HepG2 (cell line): ENCODE results near the gene THRA. TPM values are rescaled to one million over a fixed set of nuclear protein-coding genes. Genes with fewer than 3 reads are reported as not detected.

ENCODE experiments used
- AFF4 ChIP-seq: sonication (generic); formaldehyde crosslinking; IDR thresholded peaks from 2 replicates; pipeline ENCODE4 v1.4.0; 2020; ENCODE audit warnings: missing genetic modification reagents
- ATF7-NPFF ChIP-seq: sonication (generic); formaldehyde crosslinking; IDR thresholded peaks from 2 replicates; pipeline ENCODE4 v1.8.1; 2023; ENCODE audit warnings: mild to moderate bottlenecking, low read depth, missing genetic modification reagents, moderate library complexity
- CBX2 ChIP-seq, 2 experiments: fragments of 200-600 bp in 1 of 2; sonication (generic); formaldehyde crosslinking in 1 of 2; IDR thresholded peaks; 2 replicates each; pipeline versions ENCODE4 v1.7.0 to v1.8.1; 2018 to 2022; ENCODE audit warnings: low read depth in 2 of 2, low read length in 1 of 2, mild to moderate bottlenecking in 1 of 2, missing genetic modification reagents in 1 of 2
- CENPT ChIP-seq: sonication (generic); formaldehyde crosslinking; IDR thresholded peaks from 2 replicates; pipeline ENCODE4 v1.8.0; 2022; ENCODE audit warnings: low read depth, mild to moderate bottlenecking, moderate library complexity, missing genetic modification reagents
- GFI1 ChIP-seq: sonication (generic); formaldehyde crosslinking; IDR thresholded peaks from 2 replicates; pipeline ENCODE4 v1.5.0; 2020; ENCODE audit warnings: missing genetic modification reagents, mild to moderate bottlenecking, borderline replicate concordance
- HDAC1 ChIP-seq: sonication (generic); formaldehyde crosslinking; IDR thresholded peaks from 2 replicates; pipeline ENCODE4 v1.5.1; 2020; ENCODE audit warnings: mild to moderate bottlenecking, missing genetic modification reagents
- JARID2 ChIP-seq: sonication (generic); formaldehyde crosslinking; IDR thresholded peaks from 2 replicates; pipeline ENCODE4 v1.8.1; 2023; ENCODE audit warnings: missing genetic modification reagents, inconsistent platforms; ENCODE audit not compliant: insufficient replicate concordance
- LRRFIP1 ChIP-seq: sonication (generic); formaldehyde crosslinking; conservative IDR thresholded peaks from 2 replicates; pipeline ENCODE4 v1.4.0; 2020; ENCODE audit warnings: missing genetic modification reagents
- MATR3 ChIP-seq: sonication (generic); formaldehyde crosslinking; IDR thresholded peaks from 2 replicates; pipeline ENCODE4 v1.4.0; 2020; ENCODE audit warnings: missing genetic modification reagents
- MTF1 ChIP-seq: sonication (generic); formaldehyde crosslinking; IDR thresholded peaks from 2 replicates; pipeline ENCODE4 v1.5.0; 2020; ENCODE audit warnings: missing genetic modification reagents
- NFE2L1 ChIP-seq: sonication (generic); formaldehyde crosslinking; IDR thresholded peaks from 2 replicates; pipeline ENCODE4 v1.4.0; 2020; ENCODE audit warnings: missing genetic modification reagents, mild to moderate bottlenecking, borderline replicate concordance
- NR2F1 ChIP-seq, 2 experiments: fragments of 450-650 bp in 1 of 2; formaldehyde crosslinking in 1 of 2; IDR thresholded peaks; 2 replicates each; pipeline versions ENCODE4 v1.5.0 to v1.6.1; 2016 to 2020; ENCODE audit warnings: mild to moderate bottlenecking in 1 of 2, missing compliant biosample characterization in 1 of 2, missing genetic modification reagents in 1 of 2, moderate library complexity in 1 of 2
- PLRG1 ChIP-seq: fragments of 450-650 bp; conservative IDR thresholded peaks from 2 replicates; pipeline ENCODE4 v1.6.1; 2016
- SIX1 ChIP-seq: sonication (generic); formaldehyde crosslinking; IDR thresholded peaks from 2 replicates; pipeline ENCODE4 v1.4.0; 2020; ENCODE audit warnings: missing genetic modification reagents, borderline replicate concordance
- TRIM22 ChIP-seq: fragments of 450-650 bp; IDR thresholded peaks from 2 replicates; pipeline ENCODE4 v1.6.1; 2017
- WIZ ChIP-seq: sonication (generic); formaldehyde crosslinking; IDR thresholded peaks from 2 replicates; pipeline ENCODE4 v1.5.1; 2020; ENCODE audit warnings: mild to moderate bottlenecking, missing genetic modification reagents
- ZFP37 ChIP-seq: sonication (generic); formaldehyde crosslinking; IDR thresholded peaks from 2 replicates; pipeline ENCODE4 v1.4.0; 2020; ENCODE audit warnings: missing genetic modification reagents, borderline replicate concordance
- ZNF17 ChIP-seq: sonication (generic); formaldehyde crosslinking; IDR thresholded peaks from 2 replicates; pipeline ENCODE4 v1.5.0; 2020; ENCODE audit warnings: mild to moderate bottlenecking, missing genetic modification reagents
- ZNF331 ChIP-seq: sonication (generic); formaldehyde crosslinking; IDR thresholded peaks from 2 replicates; pipeline ENCODE4 v1.4.0; 2020; ENCODE audit warnings: missing genetic modification reagents
- ZNF782 ChIP-seq: sonication (generic); formaldehyde crosslinking; IDR thresholded peaks from 2 replicates; pipeline ENCODE4 v1.4.0; 2020; ENCODE audit warnings: missing genetic modification reagents, mild to moderate bottlenecking, borderline replicate concordance
- polyA plus RNA-seq, 8 experiments: library from polyadenylated mRNA; depleted of rRNA in 3 of 8; stranded (reverse) in 7 of 8; unstranded in 1 of 8; fragments of >200 nt; fragmentation: Illumina TruSeq in 4 of 8; extraction: Trizol in 4 of 8; gene quantifications; 2 replicates each; pipeline versions ENCODE4 v1.2.1 to v1.2.3, GENCODE V29; 2011 to 2016; ENCODE audit warnings: low read depth in 4 of 8, missing spikeins in 1 of 8, mixed read lengths in 1 of 8; ENCODE audit not compliant: insufficient read depth in 1 of 8
- total RNA-seq, 5 experiments: library from RNA; depleted of rRNA; stranded (reverse); fragments of >200 nt; fragmentation: Illumina TruSeq; extraction: Trizol; gene quantifications; 2 replicates each; pipeline ENCODE4 v1.2.3, GENCODE V29; 2016; ENCODE audit warnings: low read depth in 1 of 5

Gene THRA
- total and polyA plus RNA-seq, 2 of the 13 experiments (the other 11 are each of a cell fraction or from before 2014, with no cell fraction given): 8.0 to 9.9 TPM

- TF ChIP-seq AFF4 (CRISPR knock-in tag) (0 out of 2 replicates have a peak, but pooled peaks have one; percentile 26), PLRG1 (no peak), WIZ (0 out of 2 replicates have a peak, but pooled peaks have one; percentile 49), MTF1 (no peak), ZNF331 (peak; percentile 46), CBX2 (IDR thresholded peaks at IDR 0.05; ENCODE audit: low read depth, low read length) (no peak), CBX2 (CRISPR knock-in tag; IDR thresholded peaks at IDR 0.05; ENCODE audit: low read depth) (no peak), HDAC1 (peak; percentile 80), NFE2L1 (CRISPR knock-in tag) (no peak), JARID2 (CRISPR knock-in tag) (peak; percentile 94), CENPT (CRISPR knock-in tag) (no peak), TRIM22 (no peak), NR2F1 (CRISPR knock-in tag; IDR thresholded peaks at IDR 0.05) (peak; percentile 55 to 65; a peak in 3 of 4 replicates), SIX1 (CRISPR knock-in tag) (peak; percentile 57; the same call in 1 of the 2 replicates), LRRFIP1 (CRISPR knock-in tag) (no peak), GFI1 (CRISPR knock-in tag) (0 out of 2 replicates have a peak, but pooled peaks have one; percentile 59), ATF7-NPFF (0 out of 2 replicates have a peak, but pooled peaks have one; percentile 67), MATR3 (no peak), ZFP37 (CRISPR knock-in tag) (peak; percentile 91; the same call in 1 of the 2 replicates), ZNF782 (CRISPR knock-in tag) (0 out of 2 replicates have a peak, but pooled peaks have one; percentile 88), ZNF17 (CRISPR knock-in tag) (no peak)
Measured at GRCh38 chr17:40097931-40098845, 35.4 kb downstream of the THRA start (continued).
